Activated CD8-positive, alpha-beta T cell treated with anti-CD3 and anti-CD28 coated beads for 36 hours (primary cell): ENCODE results near the gene ALPP. TPM values are rescaled to one million over a fixed set of nuclear protein-coding genes. Genes with fewer than 3 reads are reported as not detected.

Experiments used
- ATAC-seq: fragments of 200-7000 bp; cut with Tn5 transposase; one replicate; pipeline ENCODE4 v1.10.0; 2021; ENCODE audit warnings: mild to moderate bottlenecking, moderate library complexity
- CTCF ChIA-PET: fragments of 350-600 bp; sonication (Branson Sonifier 250); formaldehyde crosslinking; loops from one replicate; lab custom pipeline; 2021; ENCODE audit warnings: antibody characterized with exemption; lab: Charles Lee
- POLR2A ChIA-PET: fragments of 350-600 bp; sonication (Branson Sonifier 250); formaldehyde crosslinking; loops from one replicate; lab custom pipeline; 2021; ENCODE audit warnings: antibody characterized with exemption; lab: Charles Lee
- DNase-seq: peaks from one replicate; pipeline ENCODE4 v3.0.0-alpha.2; 2020
- H3K27ac Mint-ChIP-seq: one replicate; pipeline ENCODE4 v1.8.0; 2021; ENCODE audit warnings: mild to moderate bottlenecking, mixed read lengths
- H3K27me3 Mint-ChIP-seq: one replicate; pipeline ENCODE4 v1.8.0; 2021; ENCODE audit warnings: mixed read lengths
- H3K36me3 Mint-ChIP-seq: one replicate; pipeline ENCODE4 v1.8.0; 2021; ENCODE audit warnings: low read depth, mixed read lengths
- H3K4me1 Mint-ChIP-seq: one replicate; pipeline ENCODE4 v1.8.0; 2021; ENCODE audit warnings: low read depth, mixed read lengths
- H3K4me3 Mint-ChIP-seq: one replicate; pipeline ENCODE4 v1.8.0; 2021; ENCODE audit warnings: mild to moderate bottlenecking, moderate library complexity, mixed read lengths
- H3K9me3 Mint-ChIP-seq: one replicate; pipeline ENCODE4 v1.8.0; 2021; ENCODE audit warnings: mixed read lengths
- CTCF ChIP-seq: fragments of 200-600 bp; IDR thresholded peaks from one replicate; pipeline ENCODE4 v1.8.0; 2022; ENCODE audit warnings: antibody characterized with exemption, mild to moderate bottlenecking
- intact Hi-C: fragments of 100-400 bp; cut with micrococcal nuclease; formaldehyde crosslinking; loops from one replicate; pipeline ENCODE4 v1.10.0; 2022
- total RNA-seq, 2 experiments: library from RNA; stranded (reverse); gene quantifications; one replicate each; pipeline ENCODE4 v1.2.3, GENCODE V29; 2021

The ALPP gene
- total RNA-seq, 2 experiments from 2014 or later = not detected

GRCh38 chr2:232415736-232416520 lies 37.4 kb downstream of the ALPP start:
- H3K4me1 Mint-ChIP-seq = peaks cover 19% of the 10 kb centered on the region
- H3K27me3 Mint-ChIP-seq = peaks cover 39% of the 10 kb centered on the region
- POLR2A ChIA-PET = no interaction called here
- no peak for TF ChIP-seq CTCF
- H3K4me3 Mint-ChIP-seq = no peak overlapping the region
- H3K36me3 Mint-ChIP-seq = no peaks in the 10 kb centered on the region
- H3K9me3 Mint-ChIP-seq = no peaks in the 10 kb centered on the region
- CTCF ChIA-PET = no interaction called here
- H3K27ac Mint-ChIP-seq = no peak overlapping the region
- DNase-seq = no peak
- no peak for ATAC-seq
- intact Hi-C loops = no loop called here

- Mint-ChIP-seq H3K27me3 (peaks cover 41% of the 10 kb centered on the region), H3K4me1 (peaks cover 19% of the 10 kb centered on the region), H3K4me3 (no peak overlapping the region), H3K9me3 (peaks cover 1% of the 10 kb centered on the region), H3K27ac (no peak overlapping the region), H3K36me3 (no peaks in the 10 kb centered on the region)
- TF ChIP-seq CTCF = no peak
- DNase-seq (no peak), ATAC-seq (no peak)
- ChIA-PET POLR2A (no interaction called here), CTCF (interaction anchor here (0.9 kb wide), 1 partner anchor 11 kb away, joined by 3 read pairs; no protein-coding TSS in a partner anchor)
- intact Hi-C loops = no loop called here
These were observed 38.2 kb downstream of the ALPP start for GRCh38 chr2:232416521-232417470.

GRCh38 chr2:232417489-232417888 lies 38.9 kb downstream of the ALPP start:
- Mint-ChIP-seq H3K4me3 (no peak overlapping the region), H3K9me3 (peaks cover 3% of the 10 kb centered on the region), H3K27me3 (peaks cover 46% of the 10 kb centered on the region), H3K27ac (no peak overlapping the region), H3K4me1 (peaks cover 17% of the 10 kb centered on the region), H3K36me3 (no peaks in the 10 kb centered on the region)
- ChIA-PET CTCF (interaction anchor here (0.9 kb wide), 1 partner anchor 10 kb away, joined by 3 read pairs; no protein-coding TSS in a partner anchor), POLR2A (no interaction called here)
- DNase-seq = no peak
- no peak for ATAC-seq
- intact Hi-C loops = no loop called here
- no peak for TF ChIP-seq CTCF

GRCh38 chr2:232418056-232418455 lies 39.5 kb downstream of the ALPP start:
- Mint-ChIP-seq H3K4me3 (peak overlapping the region; percentile 4), H3K27ac (no peak overlapping the region), H3K27me3 (peaks cover 50% of the 10 kb centered on the region), H3K9me3 (peaks cover 3% of the 10 kb centered on the region), H3K4me1 (peaks cover 12% of the 10 kb centered on the region), H3K36me3 (no peaks in the 10 kb centered on the region)
- ChIA-PET POLR2A (no interaction called here), CTCF (interaction anchor here (0.9 kb wide), 1 partner anchor 9 kb away, joined by 3 read pairs; no protein-coding TSS in a partner anchor)
- TF ChIP-seq CTCF = no peak
- DNase-seq (no peak), ATAC-seq (no peak)
- intact Hi-C loops = no loop called here
